PFSK-1 (cell line): ENCODE data around the gene SUSD4.

Experiments used
- POLR2AphosphoS5 ChIP-seq: IDR thresholded peaks from 2 replicates; pipeline ENCODE4 v1.6.1; 2012; ENCODE audit warnings: low read depth, mild to moderate bottlenecking, control low read depth, low read length, moderate library complexity
- REST ChIP-seq, 2 experiments: IDR thresholded peaks; 2 replicates each; pipeline versions ENCODE4 v1.6.1 to v1.8.0; 2011 to 2012; ENCODE audit warnings: low read depth in 2 of 2, low read length in 2 of 2, control low read depth in 1 of 2, inconsistent platforms in 1 of 2, mild to moderate bottlenecking in 1 of 2, moderate library complexity in 1 of 2; ENCODE audit not compliant: insufficient read depth in 1 of 2
- SIN3A ChIP-seq: IDR thresholded peaks from 2 replicates; pipeline ENCODE4 v1.6.1; 2012; ENCODE audit warnings: mild to moderate bottlenecking, low read length, moderate library complexity, borderline replicate concordance; ENCODE audit not compliant: insufficient read depth
- TAF1 ChIP-seq: IDR thresholded peaks from 2 replicates; pipeline ENCODE4 v1.6.1; 2012; ENCODE audit warnings: low read length, control low read depth, borderline replicate concordance; ENCODE audit not compliant: insufficient read depth

- TF ChIP-seq POLR2AphosphoS5 (no peak), SIN3A (no peak), TAF1 (no peak), REST (IDR thresholded peaks at IDR 0.05; ENCODE audit: insufficient read depth in 1 of 2, low read depth in 2 of 2, low read length in 2 of 2) (no peak)
Observed at GRCh38 chr1:223289621-223290020, 74.4 kb downstream of the SUSD4 start.
